A673 (cell line): ENCODE measurements around the gene MPRIP.

ENCODE experiments used
- EZH2 ChIP-seq: fragments of 200-600 bp; sonication (generic); IDR thresholded peaks from 2 replicates; pipeline ENCODE4 v1.6.1; 2017; ENCODE audit warnings: borderline replicate concordance, low read depth, mild to moderate bottlenecking, mixed read lengths, antibody characterized with exemption, low read length; ENCODE audit not compliant: poor library complexity, severe bottlenecking
- TF ChIP-seq, protein P1 (sequence below): fragments of 300-800, 200-600 bp; sonication (generic); conservative IDR thresholded peaks from 2 replicates; pipeline ENCODE4 v1.5.1; 2017; ENCODE audit warnings: low read depth, mild to moderate bottlenecking, antibody characterized with exemption, low read length, moderate library complexity, mixed read lengths

DNA sequence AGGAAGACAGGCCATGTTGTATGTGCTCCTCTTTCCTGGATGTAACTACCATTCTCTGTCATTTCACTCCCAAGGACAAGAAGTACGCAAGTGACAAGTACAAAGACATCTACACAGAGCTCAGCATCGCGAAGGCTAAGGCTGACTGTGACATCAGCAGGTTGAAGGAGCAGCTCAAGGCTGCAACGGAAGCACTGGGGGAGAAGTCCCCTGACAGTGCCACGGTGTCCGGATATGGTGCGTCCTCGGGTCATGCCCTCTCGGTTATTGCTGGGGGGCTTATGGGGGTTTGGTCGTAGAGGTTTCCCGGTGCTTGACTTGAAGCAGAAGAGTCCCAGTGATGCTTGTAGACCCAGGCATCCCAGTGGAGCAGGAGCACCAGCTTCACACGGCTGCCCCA lies 134.9 kb downstream of the MPRIP start:
- TF ChIP-seq, protein P1, sequence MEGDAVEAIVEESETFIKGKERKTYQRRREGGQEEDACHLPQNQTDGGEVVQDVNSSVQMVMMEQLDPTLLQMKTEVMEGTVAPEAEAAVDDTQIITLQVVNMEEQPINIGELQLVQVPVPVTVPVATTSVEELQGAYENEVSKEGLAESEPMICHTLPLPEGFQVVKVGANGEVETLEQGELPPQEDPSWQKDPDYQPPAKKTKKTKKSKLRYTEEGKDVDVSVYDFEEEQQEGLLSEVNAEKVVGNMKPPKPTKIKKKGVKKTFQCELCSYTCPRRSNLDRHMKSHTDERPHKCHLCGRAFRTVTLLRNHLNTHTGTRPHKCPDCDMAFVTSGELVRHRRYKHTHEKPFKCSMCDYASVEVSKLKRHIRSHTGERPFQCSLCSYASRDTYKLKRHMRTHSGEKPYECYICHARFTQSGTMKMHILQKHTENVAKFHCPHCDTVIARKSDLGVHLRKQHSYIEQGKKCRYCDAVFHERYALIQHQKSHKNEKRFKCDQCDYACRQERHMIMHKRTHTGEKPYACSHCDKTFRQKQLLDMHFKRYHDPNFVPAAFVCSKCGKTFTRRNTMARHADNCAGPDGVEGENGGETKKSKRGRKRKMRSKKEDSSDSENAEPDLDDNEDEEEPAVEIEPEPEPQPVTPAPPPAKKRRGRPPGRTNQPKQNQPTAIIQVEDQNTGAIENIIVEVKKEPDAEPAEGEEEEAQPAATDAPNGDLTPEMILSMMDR = no peak
- TF ChIP-seq EZH2 = no peak
